Loucy (cell line): ENCODE data around the gene LRP3.
"Not testable (repeated sequence)": the region's sequence is repeated elsewhere in the genome, so short reads cannot be mapped to it uniquely, and the experiment has no call there.

Source experiments
- EZH2phosphoT487 ChIP-seq: fragments of 200-600 bp; IDR thresholded peaks from 2 replicates; pipeline ENCODE4 v1.6.1; 2018; ENCODE audit warnings: antibody characterized with exemption, mild to moderate bottlenecking, moderate library complexity, borderline replicate concordance
- TF ChIP-seq, protein P1 (sequence below): fragments of 200-600 bp; sonication (generic); conservative IDR thresholded peaks from 2 replicates; pipeline ENCODE4 v1.5.1; 2014; ENCODE audit warnings: mild to moderate bottlenecking, antibody characterized with exemption, low read length

- TF ChIP-seq, protein P1, sequence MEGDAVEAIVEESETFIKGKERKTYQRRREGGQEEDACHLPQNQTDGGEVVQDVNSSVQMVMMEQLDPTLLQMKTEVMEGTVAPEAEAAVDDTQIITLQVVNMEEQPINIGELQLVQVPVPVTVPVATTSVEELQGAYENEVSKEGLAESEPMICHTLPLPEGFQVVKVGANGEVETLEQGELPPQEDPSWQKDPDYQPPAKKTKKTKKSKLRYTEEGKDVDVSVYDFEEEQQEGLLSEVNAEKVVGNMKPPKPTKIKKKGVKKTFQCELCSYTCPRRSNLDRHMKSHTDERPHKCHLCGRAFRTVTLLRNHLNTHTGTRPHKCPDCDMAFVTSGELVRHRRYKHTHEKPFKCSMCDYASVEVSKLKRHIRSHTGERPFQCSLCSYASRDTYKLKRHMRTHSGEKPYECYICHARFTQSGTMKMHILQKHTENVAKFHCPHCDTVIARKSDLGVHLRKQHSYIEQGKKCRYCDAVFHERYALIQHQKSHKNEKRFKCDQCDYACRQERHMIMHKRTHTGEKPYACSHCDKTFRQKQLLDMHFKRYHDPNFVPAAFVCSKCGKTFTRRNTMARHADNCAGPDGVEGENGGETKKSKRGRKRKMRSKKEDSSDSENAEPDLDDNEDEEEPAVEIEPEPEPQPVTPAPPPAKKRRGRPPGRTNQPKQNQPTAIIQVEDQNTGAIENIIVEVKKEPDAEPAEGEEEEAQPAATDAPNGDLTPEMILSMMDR = not testable (repeated sequence)
- not testable (repeated sequence) for TF ChIP-seq EZH2phosphoT487
These were observed 28.1 kb upstream of the LRP3 start for GRCh38 chr19:33166037-33166436.
